Endothelial cell of umbilical vein (primary cell): ENCODE measurements around the gene SUPT4H1. TPM values are rescaled to one million over a fixed set of nuclear protein-coding genes. Genes with fewer than 3 reads are reported as not detected.

Experiments
- BruUV-seq: library from RNA; stranded (reverse); fragments of 400-500 nt; replicated peaks from 2 replicates; lab custom pipeline; 2021; lab: Mats Ljungman, UMichigan
- CTCF ChIA-PET: fragments of 300-600, 350-600 bp; sonication (Branson Sonifier 250); formaldehyde crosslinking; loops from one replicate; lab custom pipeline; 2021; ENCODE audit warnings: antibody characterized with exemption, inconsistent platforms; lab: Charles Lee
- POLR2A ChIA-PET: fragments of 300-600, 350-600 bp; sonication (Branson Sonifier 250); formaldehyde crosslinking; loops from one replicate; lab custom pipeline; 2021; ENCODE audit warnings: antibody characterized with exemption, inconsistent platforms; lab: Charles Lee
- DNase-seq: peaks from one replicate; pipeline ENCODE4 v3.0.0-alpha.2; 2011; ENCODE audit warnings: low read depth, low spot score
- FAIRE-seq: peaks from 2 replicates; lab custom pipeline; 2011; peaks lifted over from hg19 to GRCh38; lab: Jason Lieb, UNC
- H2AFZ ChIP-seq: 2 replicates; pipeline ENCODE4 v1.6.0; 2012; ENCODE audit warnings: low read depth, low read length, control low read depth, inconsistent platforms
- H3K27ac ChIP-seq: 2 replicates; pipeline ENCODE4 v1.5.1; 2011; ENCODE audit warnings: low read depth, mild to moderate bottlenecking, control low read depth, low read length, moderate library complexity; ENCODE audit not compliant: insufficient read depth
- H3K27me3 ChIP-seq, 2 experiments: 2 replicates each; pipeline versions ENCODE4 v1.6.0 to v1.6.1; 2011; ENCODE audit warnings: low read length in 2 of 2, mixed read lengths in 1 of 2; ENCODE audit not compliant: control insufficient read depth in 2 of 2, insufficient read depth in 2 of 2
- H3K36me3 ChIP-seq, 2 experiments: 2 replicates in 1 of 2; 3 replicates in 1 of 2; pipeline ENCODE4 v1.5.1; 2011; ENCODE audit warnings: low read length in 2 of 2, mild to moderate bottlenecking in 1 of 2, moderate library complexity in 1 of 2; ENCODE audit not compliant: control insufficient read depth in 2 of 2, insufficient read depth in 2 of 2; ENCODE audit errors: extremely low read depth in 1 of 2
- H3K4me1 ChIP-seq: 3 replicates; pipeline ENCODE4 v1.5.1; 2011; ENCODE audit warnings: mild to moderate bottlenecking, low read length; ENCODE audit not compliant: control insufficient read depth, insufficient read depth; ENCODE audit errors: extremely low read depth
- H3K4me2 ChIP-seq: 2 replicates; pipeline ENCODE4 v1.6.1; 2011; ENCODE audit warnings: low read length, control low read depth, mixed read lengths; ENCODE audit not compliant: insufficient read depth
- H3K4me3 ChIP-seq, 3 experiments: fragments of 200-600 bp in 1 of 3; sonication (generic), shearing (Covaris generic) in 1 of 3; replicated peaks in 1 of 3; 2 replicates each; pipeline ENCODE4 v1.5.1; 2011 to 2016; ENCODE audit warnings: control low read depth in 3 of 3, low read length in 3 of 3, mild to moderate bottlenecking in 2 of 3, inconsistent platforms in 1 of 3, low read depth in 1 of 3, moderate library complexity in 1 of 3; ENCODE audit not compliant: insufficient read depth in 1 of 3
- H3K79me2 ChIP-seq: 2 replicates; pipeline ENCODE4 v1.6.0; 2012; ENCODE audit warnings: low read length, inconsistent platforms; ENCODE audit not compliant: control insufficient read depth, insufficient read depth
- H3K9ac ChIP-seq: replicated peaks from 2 replicates; pipeline ENCODE3; 2011; ENCODE audit warnings: low read length, control low read depth; ENCODE audit not compliant: insufficient read depth; ENCODE audit errors: extremely low read depth
- H3K9me1 ChIP-seq: replicated peaks from 3 replicates; pipeline ENCODE4 v1.6.0; 2011; ENCODE audit warnings: mild to moderate bottlenecking, low read length; ENCODE audit not compliant: control insufficient read depth, insufficient read depth; ENCODE audit errors: extremely low read depth
- H3K9me3 ChIP-seq: replicated peaks from 2 replicates; pipeline ENCODE4 v1.5.1; 2012; ENCODE audit warnings: low read length, inconsistent platforms; ENCODE audit not compliant: control insufficient read depth, insufficient read depth
- H4K20me1 ChIP-seq: replicated peaks from 2 replicates; pipeline ENCODE3; 2011; ENCODE audit warnings: mild to moderate bottlenecking, low read length; ENCODE audit not compliant: control insufficient read depth, insufficient read depth; ENCODE audit errors: extremely low read depth
- CTCF ChIP-seq, 2 donors: IDR thresholded peaks; 1 replicate in 1 of 2; 2 replicates in 1 of 2; pipeline ENCODE4 v1.5.1; 2011; ENCODE audit warnings: low read length in 2 of 2, mild to moderate bottlenecking in 2 of 2, moderate library complexity in 2 of 2, control low read depth in 1 of 2, inconsistent platforms in 1 of 2, low read depth in 1 of 2; ENCODE audit not compliant: insufficient read depth in 1 of 2; ENCODE audit errors: extremely low read depth in 1 of 2
- EZH2 ChIP-seq: IDR thresholded peaks from 2 replicates; pipeline ENCODE4 v1.6.1; 2012; ENCODE audit warnings: borderline replicate concordance, low read depth, mild to moderate bottlenecking, moderate library complexity, low read length, inconsistent platforms; ENCODE audit not compliant: severe bottlenecking
- FOS ChIP-seq: IDR thresholded peaks from 2 replicates; pipeline ENCODE4 v1.6.1; 2011; ENCODE audit warnings: mild to moderate bottlenecking, low read length, moderate library complexity, borderline replicate concordance; ENCODE audit not compliant: insufficient read depth
- GATA2 ChIP-seq: IDR thresholded peaks from 2 replicates; pipeline ENCODE4 v1.7.0; 2011; ENCODE audit warnings: low read depth, mild to moderate bottlenecking, moderate library complexity, mixed read lengths, low read length; ENCODE audit not compliant: insufficient read length, insufficient read depth
- JUN ChIP-seq: IDR thresholded peaks from 2 replicates; pipeline ENCODE4 v1.6.1; 2011; ENCODE audit warnings: borderline replicate concordance, low read depth; ENCODE audit not compliant: insufficient read length, insufficient read depth
- MYC ChIP-seq: IDR thresholded peaks from one replicate; pipeline ENCODE4 v1.6.1; 2011; ENCODE audit warnings: mild to moderate bottlenecking, low read depth, low read length
- POLR2A ChIP-seq: IDR thresholded peaks from 2 replicates; pipeline ENCODE4 v1.6.1; 2012; ENCODE audit warnings: low read depth, mild to moderate bottlenecking, control low read depth, low read length
- POLR2AphosphoS5 ChIP-seq: IDR thresholded peaks from 2 replicates; pipeline ENCODE4 v1.6.1; 2012; ENCODE audit warnings: low read depth, mild to moderate bottlenecking, control low read depth, low read length, moderate library complexity; ENCODE audit not compliant: insufficient read depth
- dilution Hi-C: fragments of 300-500 bp; cut with MboI; formaldehyde crosslinking; loops from one replicate; pipeline ENCODE4 v1.15.0; 2019; ENCODE audit warnings: low sequenced_read_pairs; ENCODE audit not compliant: extremely low pct_ligation_motif_present
- intact Hi-C: fragments of 100-400 bp; cut with micrococcal nuclease; formaldehyde crosslinking; loops from one replicate; pipeline ENCODE4 v1.10.0; 2022
- polyA plus RNA-seq, 4 experiments: library from polyadenylated mRNA; depleted of rRNA in 3 of 4; stranded (reverse) in 3 of 4; unstranded in 1 of 4; fragments of >200 nt; gene quantifications; 2 replicates each; pipeline versions ENCODE4 v1.2.1 to v1.2.3, GENCODE V29; 2011 to 2012; ENCODE audit warnings: missing spikeins in 1 of 4
- total RNA-seq: library from RNA; stranded (reverse); gene quantifications from 2 replicates; pipeline ENCODE4 v1.2.3, GENCODE V29; 2021
- TF ChIP-seq, protein P1 (sequence below): IDR thresholded peaks from 2 replicates; pipeline ENCODE4 v1.6.1; 2011; ENCODE audit not compliant: insufficient read depth, insufficient read length

SUPT4H1 gene
- total and polyA plus RNA-seq, 2 donors (not counting 3 experiments of a cell fraction or from before 2014, with no cell fraction given), result 77.5 to 154 TPM

GRCh38 chr17:58320570-58321323 lies 31.3 kb downstream of the SUPT4H1 start:
- ChIA-PET POLR2A (no interaction called here), CTCF (interaction anchor here (1.7 kb wide), 1 partner anchor 97 kb away, joined by 6 read pairs; the partner anchor contains the start of gene RNF43)
- BruUV-seq, result no TSS peak

More at GRCh38 chr17:58320570-58321323, 31.3 kb downstream of the SUPT4H1 start:
- H3K9ac ChIP-seq, result no peak overlapping the region
- no peaks in the 10 kb centered on the region for H3K4me1 ChIP-seq
- H3K9me1 ChIP-seq, result no peaks in the 10 kb centered on the region
- no peak overlapping the region for H3K27ac ChIP-seq
- DNase-seq (no peak), FAIRE-seq (no peak)
- H3K27me3 ChIP-seq, result peaks cover 20 to 25% of the 10 kb centered on the region in 2 experiments
- no peaks in the 10 kb centered on the region for H3K9me3 ChIP-seq
- no peaks in the 10 kb centered on the region for H3K36me3 ChIP-seq
- dilution Hi-C loops (no loop called here), intact Hi-C loops (no loop called here)
- TF ChIP-seq JUN, result no peak
- no peak for TF ChIP-seq FOS
- TF ChIP-seq POLR2A, result no peak
- no peak for TF ChIP-seq CTCF (IDR thresholded peaks at IDR 0.05; ENCODE audit: extremely low read depth in 1 of 2, insufficient read depth in 1 of 2, low read depth in 1 of 2, low read length in 2 of 2)
- TF ChIP-seq GATA2, result no peak
- no peak for TF ChIP-seq MYC
- TF ChIP-seq, protein P1, sequence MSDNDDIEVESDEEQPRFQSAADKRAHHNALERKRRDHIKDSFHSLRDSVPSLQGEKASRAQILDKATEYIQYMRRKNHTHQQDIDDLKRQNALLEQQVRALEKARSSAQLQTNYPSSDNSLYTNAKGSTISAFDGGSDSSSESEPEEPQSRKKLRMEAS, result no peak
- no peak for TF ChIP-seq EZH2
- no peak for TF ChIP-seq POLR2AphosphoS5
- H2AFZ ChIP-seq, result no peak overlapping the region
- no peak overlapping the region for H3K4me3 ChIP-seq
- no peak overlapping the region for H3K4me2 ChIP-seq
- no peaks in the 10 kb centered on the region for H3K79me2 ChIP-seq
- no peaks in the 10 kb centered on the region for H4K20me1 ChIP-seq
